Erythroblast (primary cell): ENCODE measurements around the gene COL11A1.

ENCODE experiments used
- GATA1 ChIP-seq: IDR thresholded peaks from 2 replicates; pipeline ENCODE4 v1.6.1; 2011; ENCODE audit warnings: low read depth, mild to moderate bottlenecking, control low read depth, low read length, moderate library complexity
- POLR2A ChIP-seq: IDR thresholded peaks from 2 replicates; pipeline ENCODE4 v1.6.1; 2011; ENCODE audit warnings: mild to moderate bottlenecking, low read length

- no peak for TF ChIP-seq POLR2A
- TF ChIP-seq GATA1 = no peak
Observed at GRCh38 chr1:102954576-102954975, 153.7 kb downstream of the COL11A1 start.
